ENCODE measurements around the gene C5orf15.

GRCh38 chr5:133925866-133926488, 42.4 kb downstream of the C5orf15 start:
- TF ChIP-seq SMC3 (conservative IDR thresholded peaks at IDR 0.05; ENCODE audit: poor library complexity) (no peak), MXI1 (conservative IDR thresholded peaks at IDR 0.05; ENCODE audit: poor library complexity, severe bottlenecking) (no peak), CTCF (IDR thresholded peaks at IDR 0.05; ENCODE audit: poor library complexity, severe bottlenecking) (no peak)
- TF ChIP-seq, protein P1, sequence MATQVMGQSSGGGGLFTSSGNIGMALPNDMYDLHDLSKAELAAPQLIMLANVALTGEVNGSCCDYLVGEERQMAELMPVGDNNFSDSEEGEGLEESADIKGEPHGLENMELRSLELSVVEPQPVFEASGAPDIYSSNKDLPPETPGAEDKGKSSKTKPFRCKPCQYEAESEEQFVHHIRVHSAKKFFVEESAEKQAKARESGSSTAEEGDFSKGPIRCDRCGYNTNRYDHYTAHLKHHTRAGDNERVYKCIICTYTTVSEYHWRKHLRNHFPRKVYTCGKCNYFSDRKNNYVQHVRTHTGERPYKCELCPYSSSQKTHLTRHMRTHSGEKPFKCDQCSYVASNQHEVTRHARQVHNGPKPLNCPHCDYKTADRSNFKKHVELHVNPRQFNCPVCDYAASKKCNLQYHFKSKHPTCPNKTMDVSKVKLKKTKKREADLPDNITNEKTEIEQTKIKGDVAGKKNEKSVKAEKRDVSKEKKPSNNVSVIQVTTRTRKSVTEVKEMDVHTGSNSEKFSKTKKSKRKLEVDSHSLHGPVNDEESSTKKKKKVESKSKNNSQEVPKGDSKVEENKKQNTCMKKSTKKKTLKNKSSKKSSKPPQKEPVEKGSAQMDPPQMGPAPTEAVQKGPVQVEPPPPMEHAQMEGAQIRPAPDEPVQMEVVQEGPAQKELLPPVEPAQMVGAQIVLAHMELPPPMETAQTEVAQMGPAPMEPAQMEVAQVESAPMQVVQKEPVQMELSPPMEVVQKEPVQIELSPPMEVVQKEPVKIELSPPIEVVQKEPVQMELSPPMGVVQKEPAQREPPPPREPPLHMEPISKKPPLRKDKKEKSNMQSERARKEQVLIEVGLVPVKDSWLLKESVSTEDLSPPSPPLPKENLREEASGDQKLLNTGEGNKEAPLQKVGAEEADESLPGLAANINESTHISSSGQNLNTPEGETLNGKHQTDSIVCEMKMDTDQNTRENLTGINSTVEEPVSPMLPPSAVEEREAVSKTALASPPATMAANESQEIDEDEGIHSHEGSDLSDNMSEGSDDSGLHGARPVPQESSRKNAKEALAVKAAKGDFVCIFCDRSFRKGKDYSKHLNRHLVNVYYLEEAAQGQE (IDR thresholded peaks at IDR 0.05; ENCODE audit: borderline replicate concordance) = no peak
